ENCODE measurements around the gene TRIM28.
"Not testable (repeated sequence)": the region's sequence is repeated elsewhere in the genome, so short reads cannot be mapped to it uniquely, and the experiment has no call there.

Gene TRIM28

DNA sequence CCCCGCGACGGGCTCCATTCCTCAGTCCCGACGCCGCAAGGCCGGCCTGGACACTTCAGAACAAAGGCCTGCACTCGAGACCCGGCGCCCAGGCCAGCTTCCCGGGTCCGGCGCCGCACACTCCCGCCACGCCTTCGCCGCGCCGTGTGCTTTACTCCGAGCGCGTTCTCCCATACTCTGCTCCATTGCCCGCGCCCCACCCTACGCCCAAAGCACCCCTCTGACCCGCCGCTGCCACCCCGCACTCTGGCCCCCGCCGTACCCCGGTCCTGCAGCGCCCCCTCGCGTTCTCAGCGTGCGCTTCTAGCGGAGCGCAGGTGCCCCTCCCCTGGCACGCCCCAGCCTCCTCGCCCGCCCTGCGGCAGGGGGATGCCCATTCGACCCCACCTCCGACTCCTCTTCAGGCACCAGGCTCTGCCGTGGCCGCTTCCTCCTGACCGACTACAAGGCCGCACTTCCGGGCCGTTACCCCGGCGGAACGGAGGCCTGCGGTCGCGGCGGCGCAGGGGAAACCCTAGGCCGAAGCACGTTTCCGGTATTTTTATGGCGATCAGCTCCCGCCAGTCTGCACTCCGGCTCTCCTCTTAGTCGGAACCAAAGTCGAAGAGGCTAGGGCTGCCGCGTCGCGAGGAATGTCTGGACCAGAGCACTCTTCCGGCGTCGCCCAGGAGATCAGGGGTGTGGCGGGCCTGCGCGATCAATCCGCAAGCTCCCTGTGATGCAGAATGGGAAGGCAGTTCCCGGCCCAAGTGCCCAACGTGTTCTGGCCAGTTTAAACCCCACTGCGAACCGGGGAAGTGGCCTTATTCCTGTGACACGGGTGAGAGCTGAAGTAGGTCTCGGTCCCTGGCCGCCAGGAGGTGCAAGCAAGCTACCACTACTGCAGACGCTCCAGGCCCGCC is 24.3 kb upstream of the TRIM28 start, which contains the start of gene ZBTB45:
Gene ZBTB45, minus strand, starts transcription at position 456 of the 902 bp plus-strand sequence. CDS start 2,137 bp downstream, outside the sequence.
- DNase-seq: peak; percentile 97

DNA sequence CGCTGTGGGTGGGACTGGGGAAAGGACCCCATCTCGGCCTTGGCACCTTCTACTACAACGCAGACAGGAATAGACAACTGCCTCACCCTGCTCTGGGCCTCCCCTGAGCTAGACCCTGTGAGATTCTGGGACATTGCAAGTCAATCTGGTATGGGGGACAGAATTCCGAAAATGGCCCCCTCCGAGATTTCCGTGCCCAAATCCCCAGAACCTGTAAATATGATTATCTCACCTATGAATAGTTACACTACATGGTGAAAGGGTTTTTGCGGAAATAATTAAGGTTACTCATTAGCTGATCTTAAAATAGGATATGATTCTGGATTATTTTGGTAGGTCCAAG is 23.6 kb upstream of the TRIM28 start:
- no peak for DNase-seq

DNA sequence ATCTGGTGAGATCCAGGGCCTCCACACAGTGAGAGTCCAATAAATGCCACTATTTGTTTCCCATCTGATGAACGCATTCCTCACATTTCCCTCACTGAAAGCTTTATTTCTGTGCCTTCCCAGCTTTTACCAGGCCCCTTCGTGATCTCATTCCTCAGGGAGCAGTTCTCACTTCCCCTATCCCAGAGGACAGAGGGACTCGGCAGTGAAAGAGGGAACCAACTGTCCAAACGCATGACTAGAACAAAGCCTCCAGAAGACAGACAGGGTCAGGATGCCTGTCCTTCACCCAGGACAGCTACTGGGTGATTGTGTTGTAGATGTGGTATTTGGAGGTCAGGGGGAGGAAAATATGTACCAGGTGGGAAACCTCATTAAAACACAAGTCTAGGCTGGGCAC is 22.2 kb upstream of the TRIM28 start:
- DNase-seq: no peak

DNA sequence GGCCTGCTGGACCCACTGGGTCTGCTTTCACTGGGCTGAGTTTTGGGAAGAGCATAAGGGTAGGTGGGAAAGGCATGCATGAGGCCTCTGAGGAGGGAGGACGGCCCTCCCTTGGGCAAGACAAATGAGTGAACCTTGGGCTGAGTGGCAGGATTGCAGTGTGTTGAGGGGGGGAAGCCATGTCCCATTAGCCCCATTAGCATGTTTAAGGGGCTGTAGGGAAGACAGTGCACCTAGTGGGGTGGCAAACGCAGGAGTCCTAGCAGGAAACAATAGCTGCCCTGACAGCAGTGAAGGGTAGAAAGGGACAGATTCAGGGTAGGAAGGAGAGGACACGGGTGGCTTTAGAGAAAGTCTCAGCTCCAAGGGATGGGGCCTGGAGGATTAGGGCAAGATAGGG is 21.2 kb upstream of the TRIM28 start:
- no peak for DNase-seq

DNA sequence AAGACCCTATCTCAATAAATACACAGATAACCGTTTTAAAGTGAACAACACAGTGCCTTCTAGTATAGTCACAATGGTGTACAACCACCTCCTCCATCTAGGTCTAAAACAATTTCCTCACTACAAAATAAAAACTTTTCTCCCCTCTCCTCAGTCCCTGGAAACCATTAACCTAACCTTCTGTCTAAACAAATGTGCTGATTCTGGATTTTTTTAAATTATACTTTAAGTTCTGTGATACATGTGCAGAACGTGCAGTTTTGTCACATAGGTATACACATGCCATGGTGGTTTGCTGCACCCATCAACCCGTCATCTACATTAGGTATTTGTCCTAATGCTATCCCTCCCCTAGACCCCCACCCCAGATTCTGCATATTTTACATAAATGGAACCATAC is 14.5 kb upstream of the TRIM28 start:
- no peak for DNase-seq

DNA sequence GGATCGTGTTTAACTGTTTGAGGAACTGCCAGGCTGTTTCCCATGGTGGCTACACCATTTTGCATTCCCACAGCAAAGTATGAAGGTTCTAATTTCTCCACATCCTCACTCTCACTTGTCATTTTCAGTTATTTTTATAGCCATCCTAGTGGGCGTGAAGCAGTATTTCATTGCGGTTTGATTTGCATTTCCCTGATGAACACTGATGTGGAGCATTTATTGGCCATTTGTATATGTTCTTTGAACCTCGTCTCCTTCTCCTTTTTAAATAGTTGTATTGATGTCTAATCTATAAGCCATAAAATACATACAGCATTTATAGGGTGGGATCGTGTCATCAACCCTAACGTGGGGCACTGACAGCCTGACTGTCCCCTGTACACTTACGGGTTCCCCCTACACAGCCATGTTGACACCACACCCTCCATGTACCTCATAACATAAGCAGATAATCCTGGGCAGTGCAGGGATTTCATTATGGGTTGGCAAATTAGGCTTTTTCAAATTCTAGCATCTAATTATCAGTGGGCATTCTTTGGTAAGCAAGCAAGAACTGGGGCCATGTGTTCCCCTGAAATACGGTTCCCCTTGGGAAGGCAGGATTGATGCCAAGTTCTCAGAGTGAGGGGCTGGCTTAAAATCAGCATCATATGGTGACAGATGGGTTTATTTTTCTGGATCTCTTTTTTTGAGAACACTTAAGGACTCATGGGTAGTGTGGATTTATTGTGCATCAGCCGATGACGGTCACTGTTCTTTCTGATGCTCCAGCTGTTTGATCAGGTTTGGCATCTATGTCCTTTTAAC is 12.6 kb upstream of the TRIM28 start:
- no peak for DNase-seq

DNA sequence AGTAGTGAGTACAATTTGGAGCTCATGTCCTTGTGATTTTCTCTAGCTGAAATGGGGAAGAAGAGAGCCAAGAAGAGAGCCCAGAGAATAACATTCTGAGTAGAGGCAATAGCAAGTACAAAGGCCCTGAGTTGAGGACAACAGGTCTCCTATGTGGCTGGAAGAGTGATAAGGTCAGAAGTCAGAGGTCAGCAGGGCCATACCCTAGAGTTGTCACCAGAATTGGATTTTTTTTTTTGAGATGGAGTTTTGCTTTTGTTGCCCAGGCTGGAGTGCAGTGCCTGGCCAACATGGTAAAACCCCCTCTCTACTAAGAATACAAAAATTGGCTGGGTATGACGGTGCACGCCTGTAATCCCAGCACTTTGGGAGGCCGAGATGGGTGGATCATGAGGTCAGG is 8.0 kb upstream of the TRIM28 start:
- no peak for DNase-seq

DNA sequence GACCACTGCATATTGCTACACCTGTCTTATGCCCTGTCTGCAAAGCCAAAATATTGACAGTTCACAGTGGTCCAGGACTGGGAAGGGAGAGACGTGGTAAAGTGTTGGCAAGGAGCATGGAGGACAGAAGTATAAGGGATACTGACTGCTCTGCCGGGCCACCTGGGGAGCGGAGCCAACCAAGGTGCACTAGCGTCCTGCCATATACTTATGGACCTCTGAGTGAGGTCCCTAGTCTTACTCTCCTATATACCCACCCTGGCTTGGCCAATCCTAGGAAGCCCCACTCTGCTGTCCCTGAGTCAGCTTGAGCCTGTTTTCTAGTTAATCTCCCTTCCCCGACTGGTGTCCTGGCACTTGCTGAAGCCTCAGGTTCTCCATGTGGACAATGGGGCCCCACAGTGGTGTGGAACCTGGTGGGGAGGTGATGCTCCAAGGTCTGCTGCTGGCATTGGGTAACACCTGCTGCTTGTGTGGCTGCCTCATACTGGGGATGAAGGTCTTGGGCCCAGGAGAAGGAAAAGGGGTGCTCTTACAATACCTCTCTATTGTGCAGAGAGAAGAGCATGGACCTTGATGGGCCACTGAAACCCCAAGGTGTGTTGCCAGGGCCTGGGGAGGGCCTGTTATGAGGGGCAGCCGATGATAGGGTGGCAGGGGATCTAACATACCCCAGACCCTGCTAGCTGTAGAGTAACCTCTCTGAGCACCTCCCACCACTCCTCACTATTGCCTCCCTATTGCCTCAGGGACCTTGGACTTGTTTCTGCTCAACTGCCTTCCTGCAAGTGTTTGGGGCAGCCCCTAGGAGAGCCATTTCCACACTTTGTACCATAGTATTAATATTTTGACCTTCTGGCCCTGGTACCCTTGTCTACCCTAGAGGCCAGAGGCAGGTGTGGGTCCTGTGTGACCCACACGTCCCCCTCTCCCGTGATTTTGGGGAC is 6.7 kb upstream of the TRIM28 start:
- DNase-seq: no peak

DNA sequence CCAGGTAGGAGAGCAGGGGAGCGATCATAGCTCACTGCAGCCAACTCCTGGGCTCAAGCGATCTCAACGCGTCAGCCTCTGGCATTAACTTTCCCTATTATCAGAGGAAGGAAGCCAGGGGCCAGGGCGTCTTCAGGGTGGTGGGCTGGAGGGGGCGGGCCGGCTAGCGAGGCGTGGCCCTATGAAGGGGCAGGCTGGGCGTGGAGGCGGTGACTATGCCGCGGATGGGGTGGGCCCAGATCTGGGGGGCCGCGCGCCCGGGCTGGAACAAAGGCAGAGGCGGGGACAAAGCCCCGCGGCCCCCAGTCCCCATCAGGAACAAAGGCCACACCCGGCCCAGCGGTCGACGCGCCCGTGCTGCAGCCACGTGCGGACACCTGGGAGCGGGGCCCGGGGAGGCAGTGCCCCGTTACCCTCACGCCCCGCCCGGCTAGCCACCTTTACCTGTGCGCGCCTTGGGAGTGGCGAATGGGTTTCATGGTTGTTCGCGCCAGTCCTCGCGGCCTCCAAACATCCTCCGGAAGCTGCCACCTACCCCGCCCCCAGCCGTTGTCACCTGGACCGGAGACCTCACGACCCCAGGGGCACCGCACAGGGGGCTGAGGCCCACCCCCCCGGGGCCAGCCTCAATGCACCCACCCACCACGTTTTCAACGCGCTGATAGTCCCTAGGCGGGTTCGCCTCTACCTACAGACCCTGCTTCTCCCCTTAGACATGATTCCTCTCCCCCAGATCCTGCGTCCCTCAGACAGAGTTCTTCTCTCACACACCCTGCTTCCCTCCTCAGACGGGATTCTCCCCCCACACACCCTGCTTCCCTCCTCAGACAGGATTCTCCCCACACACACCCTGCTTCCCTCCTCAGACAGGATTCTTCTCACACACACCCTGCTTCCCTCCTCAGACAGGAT is 5.4 kb upstream of the TRIM28 start:
- DNase-seq: no peak

DNA sequence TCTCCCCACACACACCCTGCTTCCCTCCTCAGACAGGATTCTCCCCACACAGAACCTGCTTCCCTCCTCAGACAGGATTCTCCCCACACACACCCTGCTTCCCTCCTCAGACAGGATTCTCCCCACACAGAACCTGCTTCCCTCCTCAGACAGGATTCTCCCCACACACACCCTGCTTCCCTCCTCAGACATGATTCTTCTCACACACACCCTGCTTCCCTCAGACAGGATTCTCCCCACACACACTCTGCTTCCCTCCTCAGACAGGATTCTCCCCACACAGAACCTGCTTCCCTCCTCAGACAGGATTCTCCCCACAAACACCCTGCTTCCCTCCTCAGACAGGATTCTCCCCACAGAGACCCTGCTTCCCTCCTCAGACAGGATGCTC is 4.7 kb upstream of the TRIM28 start:
- not testable (repeated sequence) for DNase-seq

DNA sequence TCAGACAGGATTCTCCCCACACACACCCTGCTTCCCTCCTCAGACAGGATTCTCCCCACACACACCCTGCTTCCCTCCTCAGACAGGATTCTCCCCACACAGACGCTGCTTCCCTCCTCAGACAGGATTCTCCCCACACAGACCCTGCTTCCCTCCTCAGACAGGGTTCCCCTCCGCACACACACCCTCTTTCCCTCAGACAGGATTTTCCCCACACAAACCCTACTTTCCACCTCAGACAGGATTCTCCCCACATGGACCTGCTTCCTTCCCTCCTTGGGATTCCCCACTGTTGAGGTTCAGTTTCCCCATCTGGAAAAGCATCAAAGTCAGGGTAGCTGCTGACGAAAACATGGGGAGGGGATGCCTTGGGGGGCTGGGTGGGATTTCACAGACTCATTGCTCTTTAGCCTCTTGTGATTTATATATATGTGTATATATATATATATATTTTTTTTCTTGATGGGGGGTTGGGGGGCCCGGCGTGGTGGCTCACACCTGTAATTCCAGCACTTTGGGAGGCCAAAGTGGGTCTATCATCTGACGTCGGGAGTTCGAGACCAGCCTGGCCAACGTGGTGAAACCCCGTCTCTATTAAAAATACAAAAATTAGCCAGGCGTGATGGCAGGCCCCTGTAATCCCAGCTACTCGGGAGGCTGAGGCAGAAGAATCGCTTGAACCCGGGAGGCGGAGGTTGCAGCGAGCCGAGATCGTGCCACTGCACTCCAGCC is 1.1 kb upstream of the TRIM28 start:
- DNase-seq: not testable (repeated sequence)

DNA sequence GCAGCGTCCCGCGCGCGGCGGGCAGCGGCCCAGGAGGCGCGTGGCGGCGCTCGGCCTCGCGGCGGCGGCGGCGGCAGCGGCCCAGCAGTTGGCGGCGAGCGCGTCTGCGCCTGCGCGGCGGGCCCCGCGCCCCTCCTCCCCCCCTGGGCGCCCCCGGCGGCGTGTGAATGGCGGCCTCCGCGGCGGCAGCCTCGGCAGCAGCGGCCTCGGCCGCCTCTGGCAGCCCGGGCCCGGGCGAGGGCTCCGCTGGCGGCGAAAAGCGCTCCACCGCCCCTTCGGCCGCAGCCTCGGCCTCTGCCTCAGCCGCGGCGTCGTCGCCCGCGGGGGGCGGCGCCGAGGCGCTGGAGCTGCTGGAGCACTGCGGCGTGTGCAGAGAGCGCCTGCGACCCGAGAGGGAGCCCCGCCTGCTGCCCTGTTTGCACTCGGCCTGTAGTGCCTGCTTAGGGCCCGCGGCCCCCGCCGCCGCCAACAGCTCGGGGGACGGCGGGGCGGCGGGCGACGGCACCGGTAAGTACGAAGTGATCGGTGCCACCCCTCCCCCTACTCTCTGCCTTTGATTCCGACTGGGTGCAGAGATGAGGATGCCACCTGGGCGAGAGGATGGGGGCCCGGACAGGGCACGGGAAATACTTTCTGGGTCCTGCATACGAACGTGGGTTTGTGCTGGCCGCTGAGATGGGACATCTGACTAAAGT is 874 bp downstream of the TRIM28 start:
- DNase-seq: no peak

DNA sequence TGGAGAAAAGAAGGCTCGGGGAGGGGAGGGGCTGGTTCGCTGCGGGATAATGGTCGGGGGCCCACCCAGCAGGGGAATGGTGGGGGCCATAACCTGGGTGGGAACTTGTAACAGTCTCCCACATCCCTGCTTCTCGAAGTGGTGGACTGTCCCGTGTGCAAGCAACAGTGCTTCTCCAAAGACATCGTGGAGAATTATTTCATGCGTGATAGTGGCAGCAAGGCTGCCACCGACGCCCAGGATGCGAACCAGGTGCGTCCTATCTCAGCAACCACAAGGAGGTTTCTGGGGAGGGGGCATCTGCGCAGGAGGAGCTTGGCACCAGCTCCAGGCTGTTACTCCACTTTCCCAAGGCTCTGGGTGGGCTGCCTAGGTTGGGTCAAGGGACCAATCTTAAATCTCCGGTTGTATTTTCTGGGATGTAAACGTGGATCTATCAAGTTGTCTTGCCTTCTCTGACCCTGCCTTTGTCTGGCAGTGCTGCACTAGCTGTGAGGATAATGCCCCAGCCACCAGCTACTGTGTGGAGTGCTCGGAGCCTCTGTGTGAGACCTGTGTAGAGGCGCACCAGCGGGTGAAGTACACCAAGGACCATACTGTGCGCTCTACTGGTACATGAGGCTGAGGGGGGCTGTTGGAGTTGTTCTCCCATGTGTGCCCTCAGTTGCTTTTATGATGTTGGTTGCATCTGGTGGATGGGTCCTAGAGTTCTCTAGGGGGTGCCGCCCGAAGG is 1.6 kb downstream of the TRIM28 start:
- no peak for DNase-seq

DNA sequence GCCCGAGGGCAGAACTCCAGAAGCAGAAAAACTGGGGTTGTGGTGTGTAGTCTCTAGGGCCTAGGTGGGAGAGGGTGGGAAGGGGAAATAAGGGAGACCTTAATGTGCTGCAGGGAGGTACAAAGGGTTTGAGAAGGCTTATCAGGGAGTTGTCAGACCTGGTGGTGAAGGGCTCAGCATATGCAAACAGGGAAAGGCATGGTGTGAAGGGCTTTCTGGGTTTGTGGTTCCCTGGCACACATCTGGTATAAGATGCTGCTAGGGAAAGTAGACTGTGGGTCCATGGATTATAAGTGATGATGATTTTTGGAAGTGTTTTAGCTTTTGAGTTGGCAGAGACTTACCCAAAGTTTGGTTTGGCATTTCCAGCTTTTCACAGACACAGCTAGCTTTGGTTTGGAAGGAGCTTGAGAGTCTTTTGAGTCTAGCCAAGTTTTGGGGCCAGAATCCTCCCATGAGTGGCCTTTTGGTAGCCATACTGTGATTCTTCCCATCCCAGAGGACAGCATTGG is 2.2 kb downstream of the TRIM28 start:
- DNase-seq: no peak

DNA sequence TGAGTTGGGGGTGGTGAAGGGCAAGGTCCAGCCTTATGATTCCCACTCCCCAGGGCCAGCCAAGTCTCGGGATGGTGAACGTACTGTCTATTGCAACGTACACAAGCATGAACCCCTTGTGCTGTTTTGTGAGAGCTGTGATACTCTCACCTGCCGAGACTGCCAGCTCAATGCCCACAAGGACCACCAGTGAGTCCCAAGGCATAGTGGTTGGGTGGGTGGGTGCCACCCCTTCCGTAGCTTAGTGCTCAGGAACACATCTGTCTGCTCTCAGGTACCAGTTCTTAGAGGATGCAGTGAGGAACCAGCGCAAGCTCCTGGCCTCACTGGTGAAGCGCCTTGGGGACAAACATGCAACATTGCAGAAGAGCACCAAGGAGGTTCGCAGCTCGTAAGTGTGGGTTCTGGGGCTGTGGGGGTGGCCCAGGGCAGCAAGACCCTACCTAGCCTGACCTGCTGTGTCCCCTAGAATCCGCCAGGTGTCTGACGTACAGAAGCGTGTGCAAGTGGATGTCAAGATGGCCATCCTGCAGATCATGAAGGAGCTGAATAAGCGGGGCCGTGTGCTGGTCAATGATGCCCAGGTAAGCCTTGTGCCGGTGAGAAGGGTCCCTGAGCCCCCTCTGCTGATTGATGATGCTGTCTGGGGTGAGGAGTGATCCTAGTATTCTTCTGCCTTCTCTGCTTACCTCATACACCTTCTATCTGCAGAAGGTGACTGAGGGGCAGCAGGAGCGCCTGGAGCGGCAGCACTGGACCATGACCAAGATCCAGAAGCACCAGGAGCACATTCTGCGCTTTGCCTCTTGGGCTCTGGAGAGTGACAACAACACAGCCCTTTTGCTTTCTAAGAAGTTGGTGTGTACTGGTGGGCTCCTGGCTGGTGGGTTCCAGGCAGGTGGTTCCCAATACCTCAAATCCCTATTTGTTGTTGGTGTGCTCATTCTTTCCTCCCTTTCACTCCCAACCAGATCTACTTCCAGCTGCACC is 3.8 kb downstream of the TRIM28 start:
- no peak for DNase-seq

DNA sequence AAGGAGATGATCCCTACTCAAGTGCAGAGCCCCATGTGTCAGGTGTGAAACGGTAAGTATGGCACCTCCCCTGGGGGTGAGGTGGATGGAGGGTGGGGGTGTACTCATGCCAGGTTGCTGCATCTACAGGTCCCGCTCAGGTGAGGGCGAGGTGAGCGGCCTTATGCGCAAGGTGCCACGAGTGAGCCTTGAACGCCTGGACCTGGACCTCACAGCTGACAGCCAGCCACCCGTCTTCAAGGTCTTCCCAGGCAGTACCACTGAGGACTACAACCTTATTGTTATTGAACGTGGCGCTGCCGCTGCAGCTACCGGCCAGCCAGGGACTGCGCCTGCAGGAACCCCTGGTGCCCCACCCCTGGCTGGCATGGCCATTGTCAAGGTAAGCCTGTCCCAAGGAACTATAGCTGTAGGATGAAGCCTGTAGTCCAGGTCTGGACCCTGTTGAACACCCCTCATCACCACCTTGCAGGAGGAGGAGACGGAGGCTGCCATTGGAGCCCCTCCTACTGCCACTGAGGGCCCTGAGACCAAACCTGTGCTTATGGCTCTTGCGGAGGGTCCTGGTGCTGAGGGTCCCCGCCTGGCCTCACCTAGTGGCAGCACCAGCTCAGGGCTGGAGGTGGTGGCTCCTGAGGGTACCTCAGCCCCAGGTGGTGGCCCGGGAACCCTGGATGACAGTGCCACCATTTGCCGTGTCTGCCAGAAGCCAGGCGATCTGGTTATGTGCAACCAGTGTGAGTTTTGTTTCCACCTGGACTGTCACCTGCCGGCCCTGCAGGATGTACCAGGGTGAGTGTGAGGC is 5.2 kb downstream of the TRIM28 start:
- DNase-seq: no peak

DNA sequence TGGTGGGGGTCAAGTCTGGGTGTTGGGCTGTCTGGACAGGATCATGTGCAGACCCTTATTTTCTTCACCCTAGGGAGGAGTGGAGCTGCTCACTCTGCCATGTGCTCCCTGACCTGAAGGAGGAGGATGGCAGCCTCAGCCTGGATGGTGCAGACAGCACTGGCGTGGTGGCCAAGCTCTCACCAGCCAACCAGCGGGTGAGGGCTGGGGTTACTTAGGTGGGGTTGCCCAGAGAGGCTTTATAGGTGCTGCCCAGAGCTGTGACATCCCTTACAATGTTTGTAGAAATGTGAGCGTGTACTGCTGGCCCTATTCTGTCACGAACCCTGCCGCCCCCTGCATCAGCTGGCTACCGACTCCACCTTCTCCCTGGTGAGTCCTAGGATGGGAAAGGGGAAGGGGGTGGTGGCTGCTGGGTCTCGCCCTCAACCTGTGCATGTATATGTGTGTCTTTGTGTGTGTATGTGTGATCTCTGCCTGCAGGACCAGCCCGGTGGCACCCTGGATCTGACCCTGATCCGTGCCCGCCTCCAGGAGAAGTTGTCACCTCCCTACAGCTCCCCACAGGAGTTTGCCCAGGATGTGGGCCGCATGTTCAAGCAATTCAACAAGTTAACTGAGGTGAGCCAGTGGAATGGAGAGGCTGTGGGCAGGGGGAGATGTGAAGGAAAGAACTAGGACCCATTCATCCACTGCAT is 5.9 kb downstream of the TRIM28 start:
- no peak for DNase-seq

All from kidney glomerular epithelial cell (primary cell).